AG04450 (cell line): ENCODE data around the gene COL6A3. TPM values are rescaled to one million over a fixed set of nuclear protein-coding genes. Genes with fewer than 3 reads are reported as not detected.

Source experiments
- CTCF ChIA-PET: fragments of 300-600, 350-600 bp; formaldehyde crosslinking; extraction: SDS; loops from one replicate; lab custom pipeline; 2022; ENCODE audit warnings: antibody characterized with exemption, inconsistent platforms; lab: Charles Lee
- POLR2A ChIA-PET: fragments of 350-600 bp; formaldehyde crosslinking; extraction: SDS; loops from one replicate; lab custom pipeline; 2021; ENCODE audit warnings: antibody characterized with exemption, inconsistent platforms; lab: Yijun Ruan, JAX
- DNase-seq: peaks from one replicate; pipeline ENCODE4 v3.0.0-alpha.2; 2011; ENCODE audit warnings: low read depth, low spot score
- H3K27ac ChIP-seq: one replicate; pipeline ENCODE4 v1.5.1; 2012; ENCODE audit warnings: low read depth, low read length, control low read depth
- H3K27me3 ChIP-seq: one replicate; pipeline ENCODE4 v1.6.0; 2012; ENCODE audit warnings: low read length; ENCODE audit not compliant: control insufficient read depth, insufficient read depth
- H3K4me3 ChIP-seq: 2 replicates; pipeline ENCODE4 v1.5.1; 2011; ENCODE audit warnings: mild to moderate bottlenecking, low read depth, low read length, control low read depth
- H3K9me3 ChIP-seq: 2 replicates; pipeline ENCODE4 v1.5.1; 2012; ENCODE audit warnings: low read length; ENCODE audit not compliant: control insufficient read depth, insufficient read depth
- polyA plus RNA-seq: library from polyadenylated mRNA; depleted of rRNA; stranded (reverse); fragments of >200 nt; gene quantifications from 2 replicates; pipeline ENCODE4 v1.2.3, GENCODE V29; 2011
- TF ChIP-seq, protein P1 (sequence below): IDR thresholded peaks from 2 replicates; pipeline ENCODE4 v1.5.1; 2011; ENCODE audit warnings: low read depth, low read length, control low read depth, inconsistent platforms

Gene COL6A3
- polyA plus RNA-seq, 1 experiment, result 1,384 TPM

DNA sequence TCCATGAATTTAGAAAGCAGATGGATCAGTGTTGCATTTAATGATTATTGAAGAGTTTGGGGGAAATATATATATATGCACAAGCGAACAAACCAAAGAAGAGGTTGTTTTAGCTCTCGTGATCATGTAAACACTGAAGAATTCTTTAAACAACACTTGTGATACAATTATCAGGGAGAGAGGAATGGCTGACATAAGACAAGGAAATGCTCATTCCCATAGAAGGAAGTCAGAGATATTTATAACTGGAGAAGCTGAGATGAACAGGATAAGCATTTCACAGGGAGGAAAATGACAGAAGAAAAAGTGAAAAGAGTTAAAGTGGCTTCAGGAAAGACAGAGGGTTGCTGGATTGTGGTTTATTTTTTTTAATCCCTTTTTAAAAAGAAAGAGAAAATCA lies 10.6 kb upstream of the COL6A3 start:
- no peak overlapping the region for H3K27ac ChIP-seq
- CTCF ChIA-PET, result interaction anchor here (0.8 to 4.8 kb wide), 3 partner anchors 27 to 51 kb away, joined by 3 to 75 read pairs (median 5); no protein-coding TSS in a partner anchor
- POLR2A ChIA-PET, result interaction anchor here (0.9 kb wide), 1 partner anchor 41 kb away, joined by 3 read pairs; no protein-coding TSS in a partner anchor

DNA sequence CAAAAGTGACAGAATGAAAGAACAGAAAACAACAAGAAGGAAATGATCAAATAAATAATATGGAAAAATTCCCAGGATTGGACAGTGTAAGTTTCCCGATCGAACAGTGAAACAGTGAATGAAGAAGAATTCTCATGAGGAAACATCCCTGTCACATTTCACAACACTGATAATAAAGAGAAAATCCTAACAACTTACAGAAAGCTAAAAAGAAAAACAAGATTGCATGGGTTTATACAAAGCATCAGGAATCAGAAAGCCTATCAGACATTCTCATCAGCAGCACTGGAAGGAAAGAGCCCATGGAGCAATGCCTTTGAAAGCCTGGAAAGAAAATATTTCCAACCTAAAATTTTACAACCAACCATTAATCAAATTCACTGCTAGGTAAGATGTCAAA lies 9.9 kb upstream of the COL6A3 start:
- POLR2A ChIA-PET, result interaction anchor here (0.7 kb wide), 1 partner anchor 46 kb away, joined by 3 read pairs; no protein-coding TSS in a partner anchor
- Histone ChIP-seq H3K27ac (no peak overlapping the region), H3K4me3 (no peak overlapping the region), H3K27me3 (no peaks in the 10 kb centered on the region), H3K9me3 (no peaks in the 10 kb centered on the region)
- CTCF ChIA-PET, result interaction anchor here (1.3 to 4.8 kb wide), 2 partner anchors 48 to 52 kb away, joined by 3 to 75 read pairs; no protein-coding TSS in a partner anchor
- TF ChIP-seq, protein P1, sequence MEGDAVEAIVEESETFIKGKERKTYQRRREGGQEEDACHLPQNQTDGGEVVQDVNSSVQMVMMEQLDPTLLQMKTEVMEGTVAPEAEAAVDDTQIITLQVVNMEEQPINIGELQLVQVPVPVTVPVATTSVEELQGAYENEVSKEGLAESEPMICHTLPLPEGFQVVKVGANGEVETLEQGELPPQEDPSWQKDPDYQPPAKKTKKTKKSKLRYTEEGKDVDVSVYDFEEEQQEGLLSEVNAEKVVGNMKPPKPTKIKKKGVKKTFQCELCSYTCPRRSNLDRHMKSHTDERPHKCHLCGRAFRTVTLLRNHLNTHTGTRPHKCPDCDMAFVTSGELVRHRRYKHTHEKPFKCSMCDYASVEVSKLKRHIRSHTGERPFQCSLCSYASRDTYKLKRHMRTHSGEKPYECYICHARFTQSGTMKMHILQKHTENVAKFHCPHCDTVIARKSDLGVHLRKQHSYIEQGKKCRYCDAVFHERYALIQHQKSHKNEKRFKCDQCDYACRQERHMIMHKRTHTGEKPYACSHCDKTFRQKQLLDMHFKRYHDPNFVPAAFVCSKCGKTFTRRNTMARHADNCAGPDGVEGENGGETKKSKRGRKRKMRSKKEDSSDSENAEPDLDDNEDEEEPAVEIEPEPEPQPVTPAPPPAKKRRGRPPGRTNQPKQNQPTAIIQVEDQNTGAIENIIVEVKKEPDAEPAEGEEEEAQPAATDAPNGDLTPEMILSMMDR, result no peak
- DNase-seq, result no peak

More for the DNA sequence above, 10.6 kb upstream of the COL6A3 start:
- TF ChIP-seq, protein P1, result no peak
- H3K27me3 ChIP-seq, result no peaks in the 10 kb centered on the region
- no peak overlapping the region for H3K4me3 ChIP-seq
- DNase-seq, result no peak
- no peaks in the 10 kb centered on the region for H3K9me3 ChIP-seq

DNA sequence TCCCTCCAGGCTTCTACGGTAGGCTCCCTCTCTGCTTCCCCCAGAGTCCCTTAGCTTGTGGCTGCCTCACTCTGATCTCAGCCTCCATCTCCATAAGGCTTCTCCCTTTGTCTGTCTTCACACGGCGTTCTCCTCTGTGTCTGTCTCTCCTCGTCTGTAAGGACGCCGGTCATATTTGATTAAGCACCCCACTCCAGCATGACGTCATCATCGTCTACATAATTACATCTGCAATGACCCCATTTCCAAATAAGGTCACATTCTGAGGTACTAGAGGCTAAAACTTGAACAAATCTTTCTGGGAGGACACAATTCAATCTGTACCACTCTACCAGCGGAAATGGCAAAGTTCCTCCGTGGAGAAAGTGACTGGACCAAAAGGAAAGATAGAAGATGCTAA lies 8.3 kb upstream of the COL6A3 start:
- Histone ChIP-seq H3K27ac (no peak overlapping the region), H3K4me3 (no peak overlapping the region), H3K9me3 (no peaks in the 10 kb centered on the region), H3K27me3 (no peaks in the 10 kb centered on the region)
- CTCF ChIA-PET, result interaction anchor here (0.6 to 5.9 kb wide), 56 partner anchors 10 to 334 kb away, joined by 3 to 90 read pairs (median 6); partner anchors contain the start of genes COL6A3 and MLPH
- POLR2A ChIA-PET, result interaction anchor here (0.6 to 1.5 kb wide), 5 partner anchors 8 to 53 kb away, joined by 3 to 7 read pairs (median 5); no protein-coding TSS in a partner anchor
- TF ChIP-seq, protein P1, result no peak
- no peak for DNase-seq

DNA sequence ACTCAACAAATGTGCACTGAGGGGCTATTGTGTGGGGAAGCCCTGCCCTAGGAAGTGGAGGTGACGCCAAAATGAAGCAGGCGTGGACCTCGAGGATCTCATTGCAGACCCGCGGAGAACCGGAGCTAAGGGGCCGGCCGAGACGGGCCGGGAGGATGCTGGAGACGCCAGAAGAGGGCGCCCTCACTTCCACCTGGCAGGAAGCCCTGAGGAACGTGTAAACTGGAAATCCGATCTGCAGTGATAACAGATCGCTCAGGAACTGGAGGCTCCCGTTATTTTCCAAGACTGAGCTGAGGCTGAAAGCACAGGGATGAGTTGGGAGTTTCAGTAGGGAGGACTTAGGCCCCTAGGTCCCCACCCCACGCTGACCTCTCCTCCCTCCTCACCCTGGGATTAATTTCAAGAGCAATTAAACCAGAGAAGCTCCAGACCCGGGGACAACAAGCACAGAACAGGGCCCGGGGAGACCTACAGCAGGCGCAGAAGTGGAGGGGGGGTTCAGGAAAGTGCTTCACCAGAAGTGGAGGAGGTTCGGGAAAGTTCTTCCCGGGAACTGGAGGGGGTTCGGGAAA lies 7.7 kb upstream of the COL6A3 start:
- POLR2A ChIA-PET, result interaction anchor here (0.8 to 1.5 kb wide), 6 partner anchors 9 to 54 kb away, joined by 3 to 7 read pairs (median 4); no protein-coding TSS in a partner anchor
- DNase-seq, result peak; percentile 77
- Histone ChIP-seq H3K27me3 (no peaks in the 10 kb centered on the region), H3K9me3 (no peaks in the 10 kb centered on the region), H3K27ac (peak overlapping the region; percentile 61), H3K4me3 (no peak overlapping the region)
- CTCF ChIA-PET, result interaction anchor here (0.6 to 5.9 kb wide), 67 partner anchors 10 to 1850 kb away, joined by 3 to 90 read pairs (median 4); partner anchors contain the start of genes COL6A3 and MLPH
- TF ChIP-seq, protein P1, result peak; percentile 90

DNA sequence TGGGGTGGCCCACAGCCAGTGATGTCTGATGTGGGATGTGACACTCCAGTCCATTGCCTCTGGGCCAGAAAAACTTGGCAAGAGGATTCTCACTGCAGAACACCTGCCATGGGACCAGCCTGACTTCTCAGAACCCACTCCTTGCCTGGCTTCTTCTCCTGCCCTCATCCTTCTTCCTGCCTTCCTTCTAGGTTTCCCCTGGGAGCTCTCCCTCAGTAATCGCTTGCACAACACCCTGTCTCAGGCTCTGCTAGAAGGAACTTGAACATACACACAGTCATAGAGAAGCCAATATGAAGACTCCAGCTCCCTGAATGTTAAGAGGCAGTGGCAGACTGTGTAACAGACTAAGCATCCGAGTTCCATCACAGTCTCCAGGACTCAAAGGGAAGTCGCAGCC lies 4.3 kb upstream of the COL6A3 start:
- Histone ChIP-seq H3K9me3 (no peaks in the 10 kb centered on the region), H3K4me3 (no peak overlapping the region), H3K27me3 (no peaks in the 10 kb centered on the region), H3K27ac (no peak overlapping the region)
- TF ChIP-seq, protein P1, result no peak
- ChIA-PET CTCF (interaction anchor here (2.1 to 5.9 kb wide), 3 partner anchors 52 to 154 kb away, joined by 9 to 90 read pairs (median 10); no protein-coding TSS in a partner anchor), POLR2A (no interaction called here)
- no peak for DNase-seq
